SKM-1 (cell line): Measurements from ENCODE around the gene NME3.

Source experiments
- DNase-seq: peaks from one replicate; lab custom pipeline; 2025; ENCODE audit not compliant: unreplicated experiment; lab: John Stamatoyannopoulos, UW

NME3 gene

GRCh38 chr16:1729445-1729844 lies 41.9 kb downstream of the NME3 start:
- DNase-seq, result no peak

DNA sequence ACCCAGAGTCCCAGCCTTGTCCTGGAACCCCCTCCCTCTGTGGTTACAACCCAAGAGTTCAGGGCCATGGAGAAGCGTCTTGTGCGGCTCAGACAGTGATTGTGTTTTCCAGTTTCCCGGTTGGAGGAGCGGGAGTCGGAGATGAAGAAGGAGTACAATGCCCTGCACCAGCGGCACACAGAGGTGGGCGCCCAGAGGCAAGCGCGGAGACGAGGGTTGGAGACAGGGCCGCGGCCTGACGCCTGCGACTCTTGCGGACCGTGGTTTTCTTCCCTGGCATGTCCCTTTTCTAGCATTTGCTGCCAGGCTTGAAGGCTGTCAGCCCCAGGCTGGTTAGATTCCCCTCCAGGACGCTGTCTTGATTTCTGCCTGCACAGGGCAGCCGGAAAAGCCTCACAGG lies 42.3 kb downstream of the NME3 start:
- DNase-seq, result no peak

GRCh38 chr16:1727651-1728624 lies 43.4 kb downstream of the NME3 start:
- no peak for DNase-seq

DNA sequence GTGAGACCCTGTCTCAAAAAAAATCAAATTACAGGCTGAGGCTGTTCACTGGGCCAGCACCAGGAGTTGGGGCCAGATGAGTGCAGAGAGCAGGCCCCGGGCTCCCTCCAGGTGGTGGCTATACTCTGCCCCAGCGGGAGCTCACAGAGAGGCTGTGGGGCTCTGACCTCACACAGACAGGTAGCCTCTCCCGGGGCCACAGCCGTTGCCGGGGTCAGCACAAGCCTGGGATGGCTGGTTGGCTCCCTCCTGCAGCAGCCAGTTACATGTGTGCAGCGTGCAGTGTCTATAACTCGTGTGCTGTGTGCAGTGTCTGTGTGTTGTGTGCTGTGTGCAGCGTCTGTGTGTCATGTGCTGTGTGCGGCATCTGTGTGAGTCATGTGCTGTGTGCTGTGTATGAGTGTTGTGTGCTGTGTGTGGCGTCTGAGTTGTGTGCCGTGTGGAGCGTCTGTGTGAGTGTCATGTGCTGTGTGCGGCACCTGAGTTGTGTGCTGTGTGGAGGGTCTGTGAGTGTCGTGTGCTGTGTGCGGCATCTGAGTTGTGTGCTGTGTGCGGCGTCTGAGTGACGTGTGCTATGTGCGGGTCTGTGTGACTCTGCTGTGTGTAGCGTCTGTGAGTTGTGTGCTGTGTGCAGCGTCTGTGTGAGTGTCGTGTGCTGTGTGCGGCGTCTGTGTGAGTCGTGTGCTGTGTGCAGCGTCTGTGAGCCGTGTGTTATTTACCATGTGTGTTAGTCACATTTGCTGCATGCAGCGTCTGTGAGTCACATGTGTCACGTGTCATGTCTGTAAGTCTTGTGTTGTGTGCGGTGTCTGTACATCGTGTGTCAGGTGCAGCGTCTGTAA lies 44.5 kb downstream of the NME3 start:
- DNase-seq, result no peak

DNA sequence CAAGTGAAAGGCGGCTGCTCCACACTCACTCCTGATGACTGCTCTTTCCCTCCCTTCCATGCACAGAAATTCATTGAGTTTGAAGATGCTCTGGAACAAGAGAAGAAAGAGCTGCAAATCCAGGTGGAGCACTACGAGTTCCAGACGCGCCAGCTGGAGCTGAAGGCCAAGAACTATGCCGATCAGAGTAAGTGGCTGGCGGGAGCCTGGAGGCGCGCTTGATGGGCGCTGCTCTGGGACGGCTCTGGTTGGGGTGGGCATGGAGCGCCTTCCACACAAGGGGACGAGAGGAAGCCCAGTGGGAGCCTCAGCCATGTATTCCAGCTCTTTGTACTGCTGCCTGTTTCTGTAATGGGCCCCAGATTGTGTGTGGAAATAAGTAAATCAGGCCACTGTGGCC lies 46.9 kb downstream of the NME3 start:
- DNase-seq, result no peak

- peak; percentile 22 for DNase-seq
Measured at GRCh38 chr16:1723450-1724147, 47.7 kb downstream of the NME3 start.

DNA sequence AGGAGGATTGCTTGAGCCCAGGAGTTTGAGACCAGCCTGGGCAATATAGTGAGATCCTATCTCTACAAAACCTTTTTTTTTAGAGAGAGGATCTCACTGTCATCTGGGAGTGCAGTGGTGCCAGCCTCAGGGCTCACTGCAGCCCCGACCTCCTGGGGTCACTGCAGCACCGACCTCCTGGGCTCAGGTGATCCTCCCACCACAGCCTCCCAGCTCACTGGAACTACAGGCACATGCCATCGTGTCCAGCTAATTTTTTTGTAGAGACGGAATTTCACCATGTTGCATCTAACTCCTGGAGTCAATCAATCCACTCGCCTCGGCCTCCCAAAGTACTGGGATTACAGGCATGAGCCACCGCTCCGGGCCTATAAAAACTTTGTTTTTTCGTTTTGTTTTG lies 50.0 kb downstream of the NME3 start:
- no peak for DNase-seq
